Stimulated activated CD4-positive, alpha-beta T cell treated with anti-CD3 and anti-CD28 coated beads, Interleukin-2, amount 100 ng/mL, for 24 hours (primary cell): ENCODE measurements around the gene CFAP299.
"Not testable (repeated sequence)": the region's sequence is repeated elsewhere in the genome, so short reads cannot be mapped to it uniquely, and the experiment has no call there.

Experiments used
- DNase-seq, 2 donors: peaks; one replicate each; pipeline ENCODE4 v3.0.0-alpha.2; 2020

The CFAP299 gene

DNA sequence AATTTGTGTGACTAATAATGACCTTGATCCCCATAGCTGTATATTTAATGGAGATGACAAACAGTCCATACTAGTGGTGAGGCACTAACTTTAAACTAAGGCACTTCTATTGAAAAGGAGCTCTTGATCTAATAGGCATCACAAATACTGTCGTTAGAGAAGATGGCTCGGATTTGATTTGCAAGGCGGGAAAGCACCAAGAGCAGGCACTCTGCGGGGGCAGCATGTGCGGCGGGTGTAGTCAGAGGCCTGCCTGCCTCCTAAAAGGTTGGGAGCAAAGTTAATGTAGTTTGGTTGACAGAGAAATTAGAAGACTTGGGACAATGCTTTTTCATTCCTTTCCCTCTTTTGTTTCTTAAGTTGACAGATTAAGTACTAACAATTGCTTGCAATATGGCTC lies 278.8 kb downstream of the CFAP299 start:
- DNase-seq: no peak

DNA sequence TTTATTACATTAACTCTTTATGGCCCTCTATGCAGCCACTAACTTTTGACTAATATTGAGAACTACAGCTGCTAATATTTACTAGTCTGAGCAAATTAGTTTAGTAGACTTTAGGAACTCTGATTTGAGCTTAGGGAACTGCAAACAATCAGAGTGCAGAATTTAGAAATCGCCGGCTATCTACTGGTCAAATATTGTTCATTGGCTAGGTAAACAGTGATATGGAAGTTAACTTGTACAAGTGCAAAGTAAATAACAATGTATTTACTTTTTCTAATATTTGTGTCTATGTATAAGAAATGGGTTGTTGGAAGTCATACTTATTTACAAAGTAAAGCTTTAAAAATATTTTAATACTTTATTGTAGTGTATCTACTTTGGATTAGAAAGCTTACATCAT lies 279.6 kb downstream of the CFAP299 start:
- no peak for DNase-seq

GRCh38 chr4:80619070-80619674 lies 283.6 kb downstream of the CFAP299 start:
- no peak for DNase-seq

DNA sequence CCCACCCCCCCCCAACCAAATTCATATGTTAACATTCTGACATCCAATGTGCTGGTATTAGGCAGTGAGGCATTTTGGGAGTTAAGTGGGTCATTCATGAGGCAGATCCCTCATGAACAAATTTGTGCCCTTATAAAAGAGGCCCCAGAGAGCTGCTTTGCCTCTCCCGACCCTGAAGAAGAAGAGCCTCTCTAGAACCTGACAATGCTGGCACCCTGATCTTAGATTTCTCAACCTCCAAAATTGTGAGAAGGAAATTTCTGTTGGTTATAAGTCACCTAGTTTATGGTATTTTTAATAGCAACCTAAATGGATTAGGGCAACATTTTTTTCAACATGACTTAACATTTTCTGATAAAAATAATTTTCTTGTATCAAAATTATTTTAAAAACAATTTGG lies 296.3 kb downstream of the CFAP299 start:
- DNase-seq: no peak

DNA sequence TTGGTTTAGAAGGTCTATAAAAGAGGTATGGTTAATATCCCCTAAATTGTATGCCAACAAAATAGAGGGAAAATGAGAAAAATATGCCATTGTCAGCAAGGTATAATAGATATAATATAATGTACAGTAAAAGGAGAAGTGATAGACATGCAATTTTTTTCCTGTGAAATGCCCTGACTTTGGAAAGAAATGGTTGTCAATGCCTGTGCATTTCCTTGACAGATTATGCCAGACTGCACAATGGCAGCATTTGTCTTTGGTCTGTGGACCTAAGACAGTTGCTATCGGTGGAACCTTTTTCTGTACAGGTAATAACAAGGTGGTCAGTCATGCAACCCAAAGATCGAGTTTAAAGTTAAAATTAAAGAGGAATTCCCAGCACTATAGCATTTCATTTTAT lies 301.7 kb downstream of the CFAP299 start:
- no peak for DNase-seq

DNA sequence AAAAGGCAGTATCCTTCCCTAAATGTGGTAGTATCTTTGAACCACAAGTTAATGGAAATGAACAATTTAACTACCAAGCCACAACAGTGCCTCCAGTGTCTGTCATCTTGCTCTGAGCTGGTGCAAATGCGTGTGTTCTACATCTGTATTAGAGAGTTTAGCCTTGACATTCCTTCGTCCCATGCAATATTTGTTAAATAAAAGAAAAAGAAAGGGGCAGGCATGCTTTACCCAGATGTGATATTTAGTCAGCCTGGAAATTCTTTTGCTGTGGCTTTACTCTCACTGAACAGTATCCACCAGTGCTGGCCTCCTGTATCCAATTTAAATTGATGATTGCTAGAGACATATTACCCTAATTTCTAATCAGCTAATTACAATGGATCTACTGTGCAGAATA lies 310.5 kb downstream of the CFAP299 start:
- DNase-seq: no peak

DNA sequence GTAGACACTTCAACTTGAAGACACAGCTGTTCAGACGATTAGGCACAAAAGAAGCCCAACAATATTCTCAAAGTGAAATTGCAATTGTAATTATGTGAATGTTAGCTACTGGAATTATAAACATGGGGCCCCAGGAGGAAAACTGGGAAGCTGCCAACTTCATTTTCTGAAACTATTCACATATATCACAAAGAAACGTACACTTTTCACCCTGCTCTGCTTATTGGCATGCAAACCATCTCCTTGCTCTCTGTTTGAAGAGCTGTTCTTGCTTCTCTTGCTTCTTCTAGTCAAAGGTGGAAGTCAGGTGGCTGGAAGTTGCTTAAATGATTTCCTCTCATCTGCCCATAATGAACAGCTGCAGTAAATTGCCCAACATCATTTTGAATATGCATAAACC lies 320.1 kb downstream of the CFAP299 start:
- DNase-seq: no peak

GRCh38 chr4:80670118-80670517 lies 334.6 kb downstream of the CFAP299 start:
- not testable (repeated sequence) for DNase-seq

GRCh38 chr4:80678413-80678812 lies 342.9 kb downstream of the CFAP299 start:
- DNase-seq: no peak

DNA sequence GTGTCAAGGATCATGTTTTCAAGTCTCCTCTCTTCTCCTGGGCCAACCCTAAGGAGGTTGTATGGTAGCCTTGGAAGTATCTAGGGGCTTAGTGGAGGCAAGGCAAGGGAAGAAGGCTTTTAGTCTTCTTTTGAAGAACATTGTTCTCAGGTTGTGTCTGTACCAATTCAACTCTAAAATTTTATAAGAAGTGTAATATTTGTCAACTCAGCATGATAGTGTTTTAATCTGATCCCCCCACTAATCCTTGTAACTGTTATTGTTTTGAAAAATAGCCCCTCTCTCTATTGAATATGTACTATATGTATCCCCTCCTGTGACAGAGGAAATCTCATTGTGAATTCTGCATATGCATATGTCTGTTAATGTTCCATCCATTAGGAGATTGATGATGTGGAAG lies 345.4 kb downstream of the CFAP299 start:
- no peak for DNase-seq

DNA sequence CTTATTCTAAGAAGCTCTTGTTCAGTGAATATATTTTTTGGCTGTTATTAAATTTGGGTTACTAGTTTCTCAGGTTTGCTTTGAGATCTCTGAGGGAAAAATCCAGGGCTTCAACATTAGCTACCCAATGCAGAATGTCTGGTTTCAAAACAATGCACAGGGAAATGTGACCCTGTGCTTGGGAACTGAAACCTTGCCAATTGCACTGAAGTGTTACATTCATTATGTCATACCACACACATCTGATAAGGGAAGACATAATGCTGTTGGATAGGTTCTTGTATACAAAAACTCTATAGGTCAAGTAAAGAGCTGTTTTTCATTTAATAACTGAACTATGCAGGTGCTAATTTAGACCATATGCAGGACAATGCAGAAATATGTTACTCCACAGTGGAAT lies 349.7 kb downstream of the CFAP299 start:
- no peak for DNase-seq

- DNase-seq: not testable (repeated sequence)
Measured at GRCh38 chr4:80687736-80688135, 352.2 kb downstream of the CFAP299 start.

- no peak for DNase-seq
Measured at GRCh38 chr4:80694171-80694570, 358.6 kb downstream of the CFAP299 start.

- no peak for DNase-seq
Measured at GRCh38 chr4:80705311-80705710, 369.8 kb downstream of the CFAP299 start.

DNA sequence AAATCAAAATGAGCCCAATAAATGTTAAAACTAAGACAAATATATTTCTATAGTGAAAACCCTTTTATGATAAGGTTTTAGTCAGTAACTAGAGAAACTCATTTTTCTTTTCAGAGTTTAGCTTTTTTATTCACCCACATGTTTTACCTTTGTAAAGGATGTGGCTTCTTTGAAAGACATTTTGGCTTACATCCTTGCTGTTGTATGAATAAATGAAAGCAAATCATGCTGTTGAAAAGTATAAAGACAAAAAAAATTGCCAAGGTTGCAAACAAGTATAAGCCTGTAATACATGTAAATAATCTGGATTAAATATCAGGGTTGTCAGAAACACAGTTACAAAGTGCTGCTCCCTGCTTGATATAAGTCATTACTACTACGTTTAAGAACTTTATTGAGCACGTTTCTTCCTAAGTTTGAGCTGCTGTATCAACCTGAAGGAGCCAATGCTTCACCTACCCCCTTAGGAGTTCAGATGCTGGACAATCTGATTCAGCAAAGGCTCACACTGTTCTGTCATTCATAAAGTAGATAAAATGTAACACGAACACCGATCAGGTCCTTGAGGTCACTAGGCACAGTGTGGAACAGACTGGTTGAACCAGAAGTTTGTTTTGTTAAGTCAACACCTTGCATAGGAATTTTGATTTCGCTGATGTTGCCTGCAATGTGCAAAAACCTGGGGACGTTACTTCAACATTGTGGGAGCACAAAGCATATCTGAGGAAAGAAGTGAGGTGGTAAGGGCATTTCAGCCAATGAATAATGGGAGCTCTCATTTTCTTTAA lies 373.7 kb downstream of the CFAP299 start:
- no peak for DNase-seq

DNA sequence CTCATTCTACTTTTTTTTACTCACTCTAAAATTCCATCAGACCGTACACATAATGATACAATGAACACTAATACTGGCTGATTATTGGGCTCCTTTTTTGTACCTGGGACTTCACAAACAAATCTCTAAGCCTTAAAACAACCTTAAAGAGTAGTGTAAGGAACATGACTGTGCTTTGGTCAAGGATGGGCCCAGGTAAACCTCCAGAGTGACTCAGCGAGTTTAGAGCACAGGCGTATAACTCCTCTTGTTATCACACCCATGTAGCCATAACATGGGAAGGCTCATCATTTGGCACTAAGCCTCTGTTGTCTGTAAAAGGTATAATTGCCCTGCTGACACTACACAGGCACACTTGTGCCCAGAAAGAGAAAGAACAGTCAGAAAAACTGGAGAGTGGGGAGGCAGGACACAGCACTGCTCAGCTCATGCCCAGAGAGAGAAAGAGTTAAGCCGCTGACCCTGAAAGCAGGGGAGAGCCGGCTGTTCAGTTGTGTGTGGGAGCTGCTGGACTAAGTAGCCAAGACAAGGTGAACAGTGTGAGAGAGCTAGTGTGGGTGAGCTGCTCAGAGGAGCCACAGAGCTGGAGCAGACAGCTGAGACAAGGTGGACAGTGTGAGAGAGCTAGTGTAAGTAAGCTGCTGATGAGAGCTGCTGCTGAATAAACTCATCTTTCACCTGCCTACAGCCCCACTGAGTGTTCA lies 375.4 kb downstream of the CFAP299 start:
- DNase-seq: no peak

- DNase-seq: no peak
Measured at GRCh38 chr4:80711956-80712355, 376.4 kb downstream of the CFAP299 start.

DNA sequence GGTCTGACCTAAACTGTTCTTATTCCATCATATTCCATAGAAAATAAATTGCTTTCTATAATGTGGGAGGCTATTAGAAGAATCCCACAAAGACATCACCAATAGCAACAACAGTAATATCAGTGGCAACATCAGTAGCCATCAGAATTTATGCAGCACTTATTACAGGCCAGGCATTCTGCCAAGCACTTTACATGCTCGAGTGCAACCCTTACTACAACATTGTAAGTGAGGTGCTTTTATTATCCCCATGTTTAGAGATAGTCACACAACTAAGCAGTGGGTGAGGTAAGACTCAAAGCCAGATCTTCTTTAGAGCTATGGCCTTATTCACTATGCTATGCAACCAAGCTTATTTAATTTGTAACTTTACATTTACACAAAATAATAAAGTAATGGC lies 377.9 kb downstream of the CFAP299 start:
- no peak for DNase-seq

- no peak for DNase-seq
Measured at GRCh38 chr4:80717204-80717603, 381.7 kb downstream of the CFAP299 start.

DNA sequence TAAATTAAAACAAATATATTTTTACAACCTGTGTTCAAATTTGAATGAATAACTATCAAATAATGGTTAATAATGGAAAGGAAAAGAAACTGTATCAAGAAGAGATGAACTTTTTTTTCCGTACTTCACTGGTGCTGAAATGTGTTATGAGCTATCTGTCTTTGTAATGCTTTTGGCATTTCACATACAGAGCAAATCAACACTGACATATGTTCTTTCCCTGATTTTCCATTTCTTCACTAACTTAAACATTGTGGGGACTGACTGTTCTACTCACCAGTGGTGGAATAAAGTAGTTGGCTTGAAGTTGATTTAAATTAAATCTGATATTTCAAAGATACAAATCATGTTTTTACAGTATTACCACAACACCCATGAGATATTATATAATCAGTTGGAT lies 390.9 kb downstream of the CFAP299 start:
- no peak for DNase-seq

DNA sequence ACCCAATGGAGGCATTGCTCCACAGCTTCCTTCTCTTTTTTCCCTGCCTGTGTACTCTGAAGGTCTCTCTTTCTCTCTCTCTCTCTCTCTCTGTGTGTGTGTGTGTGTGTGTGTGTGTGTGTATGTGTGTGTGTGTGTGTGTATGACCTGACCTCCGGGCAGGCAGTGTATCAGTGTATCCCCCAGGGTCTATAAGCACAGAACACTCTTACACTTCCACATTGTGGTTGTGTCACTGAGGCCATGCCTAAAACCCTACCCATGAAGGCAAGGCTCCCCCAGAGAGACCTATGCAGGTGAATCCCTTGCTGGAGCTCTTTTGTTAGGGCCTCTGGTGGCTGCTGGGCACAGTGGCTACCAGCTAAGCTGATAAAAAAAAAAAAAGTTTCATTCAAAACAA lies 394.6 kb downstream of the CFAP299 start:
- no peak for DNase-seq

- DNase-seq: no peak
Measured at GRCh38 chr4:80731436-80731835, 395.9 kb downstream of the CFAP299 start.

DNA sequence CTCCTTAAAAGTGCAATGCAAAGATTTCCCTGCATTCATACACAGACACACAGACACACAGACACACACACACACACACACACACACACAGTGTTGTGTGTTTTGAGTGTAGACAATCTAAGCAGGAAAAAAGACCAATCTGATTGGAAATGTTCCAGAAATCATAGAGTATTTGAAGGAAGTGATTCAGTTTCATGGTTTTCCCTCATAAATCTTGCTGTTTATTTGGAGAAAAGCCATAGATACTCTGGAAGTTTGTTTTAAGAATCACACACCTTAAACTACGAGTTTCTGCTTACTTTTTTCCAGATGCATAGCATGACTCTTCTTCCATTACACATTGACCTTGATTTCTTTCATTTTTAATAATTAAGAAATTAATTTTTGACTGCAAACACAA lies 396.5 kb downstream of the CFAP299 start:
- DNase-seq: no peak

- no peak for DNase-seq
Measured at GRCh38 chr4:80740375-80740774, 404.8 kb downstream of the CFAP299 start.
